SU-DHL-6 (cell line): ENCODE measurements around the gene ANXA6.

Source experiments
- H2AFZ ChIP-seq: fragments of 200-600 bp; sonication (generic); 2 replicates; pipeline ENCODE4 v1.6.1; 2014; ENCODE audit warnings: low read depth, mild to moderate bottlenecking, moderate library complexity, mixed read lengths, antibody characterized with exemption, low read length; ENCODE audit not compliant: severe bottlenecking
- H3F3A ChIP-seq: fragments of 200-600 bp; shearing (Covaris generic); 2 replicates; pipeline ENCODE4 v1.6.0; 2016; ENCODE audit warnings: antibody characterized with exemption, mild to moderate bottlenecking; ENCODE audit not compliant: insufficient read depth
- H3K27ac ChIP-seq: fragments of 200-600 bp; sonication (generic); 2 replicates; pipeline ENCODE4 v1.5.1; 2016; ENCODE audit warnings: low read depth, mild to moderate bottlenecking, low read length, moderate library complexity, mixed read lengths
- H3K27me3 ChIP-seq: fragments of 200-600 bp; sonication (generic), shearing (Covaris generic); 2 replicates; pipeline ENCODE4 v1.6.0; 2014; ENCODE audit warnings: mild to moderate bottlenecking, low read length
- H3K36me3 ChIP-seq: fragments of 200-600 bp; sonication (generic); 2 replicates; pipeline ENCODE4 v1.6.1; 2014; ENCODE audit warnings: mild to moderate bottlenecking, low read length, mixed read lengths
- H3K4me2 ChIP-seq: fragments of 300-600, 200-600 bp; shearing (Covaris generic), sonication (generic); 2 replicates; pipeline ENCODE4 v1.6.0; 2014; ENCODE audit warnings: low read length, low read depth, mild to moderate bottlenecking; ENCODE audit not compliant: poor library complexity, severe bottlenecking
- H3K4me3 ChIP-seq: fragments of 200-600 bp; sonication (generic); 2 replicates; pipeline ENCODE4 v1.5.1; 2014; ENCODE audit warnings: antibody characterized with exemption, low read length, mild to moderate bottlenecking, mixed read lengths; ENCODE audit not compliant: insufficient read depth, poor library complexity, severe bottlenecking
- H3K79me2 ChIP-seq: fragments of 200-600 bp; sonication (generic); 2 replicates; pipeline ENCODE4 v1.6.1; 2014; ENCODE audit warnings: mild to moderate bottlenecking, low read length, moderate library complexity; ENCODE audit not compliant: insufficient read depth
- H3K9ac ChIP-seq: fragments of 200-600 bp; sonication (generic); 2 replicates; pipeline ENCODE4 v1.7.0; 2014; ENCODE audit warnings: mild to moderate bottlenecking, low read length
- H3K9me2 ChIP-seq: fragments of 200-600 bp; sonication (generic); replicated peaks from 2 replicates; pipeline ENCODE4 v1.6.1; 2014; ENCODE audit warnings: low read length; ENCODE audit not compliant: insufficient read depth
- H3K9me3 ChIP-seq: fragments of 200-600 bp; sonication (generic); 2 replicates; pipeline ENCODE4 v1.6.1; 2014; ENCODE audit warnings: low read length, mixed read lengths; ENCODE audit not compliant: insufficient read depth
- H4K20me1 ChIP-seq: fragments of 200-600 bp; sonication (generic); 2 replicates; pipeline ENCODE4 v1.6.1; 2014; ENCODE audit warnings: low read depth, mild to moderate bottlenecking, antibody characterized with exemption, low read length, moderate library complexity, mixed read lengths
- CTCF ChIP-seq: fragments of 200-600 bp; sonication (generic); IDR thresholded peaks from one replicate; pipeline ENCODE4 v1.5.1; 2017; ENCODE audit warnings: antibody characterized with exemption, mild to moderate bottlenecking, low read length, moderate library complexity; ENCODE audit not compliant: insufficient read depth, poor library complexity, severe bottlenecking
- EZH2phosphoT487 ChIP-seq: fragments of 200-600 bp; sonication (generic), shearing (Covaris generic); conservative IDR thresholded peaks from 2 replicates; pipeline ENCODE4 v1.6.1; 2018; ENCODE audit warnings: mild to moderate bottlenecking, antibody characterized with exemption, low read length, moderate library complexity, mixed read lengths

Gene ANXA6

GRCh38 chr5:151108566-151108965 lies 49.0 kb downstream of the ANXA6 start:
- Histone ChIP-seq H3K79me2 (no peaks in the 10 kb centered on the region), H3K4me2 (no peak overlapping the region), H3K27me3 (no peaks in the 10 kb centered on the region), H3K36me3 (no peaks in the 10 kb centered on the region), H3K9me2 (no peaks in the 10 kb centered on the region), H3K9me3 (no peaks in the 10 kb centered on the region), H3K4me3 (no peak overlapping the region), H3K27ac (no peak overlapping the region), H4K20me1 (no peaks in the 10 kb centered on the region), H2AFZ (no peak overlapping the region), H3F3A (no peaks in the 10 kb centered on the region), H3K9ac (no peak overlapping the region)
- TF ChIP-seq EZH2phosphoT487 (no peak), CTCF (no peak)

- Histone ChIP-seq H3K9me2 (no peaks in the 10 kb centered on the region), H3F3A (no peaks in the 10 kb centered on the region), H3K27me3 (no peaks in the 10 kb centered on the region), H3K9me3 (no peaks in the 10 kb centered on the region), H3K4me3 (no peak overlapping the region), H3K4me2 (no peak overlapping the region), H2AFZ (no peak overlapping the region), H3K9ac (no peak overlapping the region), H4K20me1 (no peaks in the 10 kb centered on the region), H3K79me2 (no peaks in the 10 kb centered on the region), H3K36me3 (no peaks in the 10 kb centered on the region), H3K27ac (no peak overlapping the region)
- TF ChIP-seq EZH2phosphoT487 (no peak), CTCF (no peak)
These were observed 49.6 kb downstream of the ANXA6 start for GRCh38 chr5:151107738-151108520.

GRCh38 chr5:151107084-151107483 lies 50.5 kb downstream of the ANXA6 start:
- H3K36me3 ChIP-seq = no peaks in the 10 kb centered on the region
- H2AFZ ChIP-seq = no peak overlapping the region
- H3F3A ChIP-seq = no peaks in the 10 kb centered on the region
- no peak overlapping the region for H3K4me2 ChIP-seq
- no peak overlapping the region for H3K27ac ChIP-seq
- no peak overlapping the region for H3K9ac ChIP-seq
- TF ChIP-seq CTCF = no peak
- TF ChIP-seq EZH2phosphoT487 = no peak
- no peaks in the 10 kb centered on the region for H3K9me3 ChIP-seq
- H4K20me1 ChIP-seq = no peaks in the 10 kb centered on the region
- no peaks in the 10 kb centered on the region for H3K9me2 ChIP-seq
- H3K27me3 ChIP-seq = no peaks in the 10 kb centered on the region
- no peaks in the 10 kb centered on the region for H3K79me2 ChIP-seq
- H3K4me3 ChIP-seq = no peak overlapping the region
